H1 (cell line): ENCODE data around the gene MTX1. TPM values are rescaled to one million over a fixed set of nuclear protein-coding genes. Genes with fewer than 3 reads are reported as not detected.

Experiments
- GTF2F1 ChIP-seq: IDR thresholded peaks from 2 replicates; pipeline ENCODE4 v1.6.1; 2012; ENCODE audit warnings: low read depth, low read length, improper control_type of control experiment, borderline replicate concordance
- HDAC6 ChIP-seq: IDR thresholded peaks from one replicate; pipeline ENCODE4 v1.7.1; 2012; ENCODE audit warnings: low read depth, mild to moderate bottlenecking, inconsistent platforms, low read length, moderate library complexity
- polyA plus RNA-seq, 7 experiments: library from polyadenylated mRNA; depleted of rRNA in 3 of 7; stranded (reverse) in 5 of 7; unstranded in 2 of 7; fragments of >200 nt in 5 of 7; fragments of 200-250 nt in 2 of 7; gene quantifications; 1 replicate in 5 of 7; 2 replicates in 1 of 7; 4 replicates in 1 of 7; pipeline versions ENCODE4 v1.2.1 to v1.2.3, GENCODE V29; 2011 to 2013; ENCODE audit warnings: missing spikeins in 2 of 7, mixed read lengths in 2 of 7
- total RNA-seq: library from RNA; stranded (reverse); fragmentation: NEBNext Ultra II Directional; extraction: Animal tissue kit (Norgen Biotek cat#: 25700); gene quantifications from 2 replicates; pipeline ENCODE4 v1.2.1, GENCODE V29; 2021

The MTX1 gene
- total and polyA plus RNA-seq, 2 of the 8 experiments (the other 6 are each of a cell fraction or from before 2014, with no cell fraction given), result 47.9 to 131 TPM

- TF ChIP-seq HDAC6 (no peak), GTF2F1 (no peak)
Measured at GRCh38 chr1:155183775-155184221, 24.7 kb upstream of the MTX1 start (continued).
